Measurements from ENCODE around the gene ZNF182. TPM values are rescaled to one million over a fixed set of nuclear protein-coding genes. Genes with fewer than 3 reads are reported as not detected.
"Not testable (repeated sequence)": the region's sequence is repeated elsewhere in the genome, so short reads cannot be mapped to it uniquely, and the experiment has no call there.

Gene ZNF182
- total RNA-seq = 1 to 10 TPM; 4.5 to 7.2 (median 6.9) TPM

DNA sequence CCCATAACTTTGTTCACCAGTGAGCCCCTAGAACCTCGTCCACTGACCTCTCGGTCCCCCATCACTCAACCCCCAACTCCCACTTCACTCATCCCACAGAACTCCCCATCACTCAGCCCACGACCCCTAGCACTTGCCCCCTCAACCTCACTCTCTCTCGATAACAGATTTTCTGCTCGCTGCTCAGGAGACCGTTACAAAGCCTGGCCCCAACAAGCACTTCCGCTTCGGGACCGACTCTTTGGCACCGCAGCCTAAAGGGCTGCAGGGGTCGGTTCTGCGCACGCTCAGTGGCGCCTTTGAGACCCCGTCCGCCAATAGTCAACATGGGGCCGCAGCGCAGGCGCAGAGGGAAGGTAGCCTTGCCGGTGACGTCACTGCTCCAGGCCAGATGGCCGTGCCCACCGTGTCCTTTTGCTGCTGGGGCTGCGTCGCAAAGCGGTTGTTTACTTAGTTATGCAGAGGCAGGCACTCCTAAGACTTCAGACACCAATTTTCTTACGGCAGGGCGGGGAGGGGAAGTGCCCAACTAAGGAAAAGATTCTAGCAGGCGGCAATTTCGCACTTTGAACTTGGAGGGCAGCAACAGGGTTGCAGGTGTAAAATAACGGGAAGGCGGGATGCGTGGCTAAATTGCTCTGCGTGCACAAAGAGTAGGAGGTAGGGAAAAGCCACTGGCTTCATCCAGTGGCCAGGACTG lies at the start of gene ZNF182:
Gene ZNF182 (minus strand): TSS at position 232 of the 700 bp plus-strand sequence. CDS start 1,380 bp downstream, outside the sequence.
- peak; percentile 85 to 86 for DNase-seq (ENCODE audit: low spot score in 2 of 2)
- intact Hi-C loops (cut with DNase I; ENCODE audit: low total_unique reads) = no loop called here
- Histone ChIP-seq H3K4me1 (no peaks in the 10 kb centered on the region), H3K4me3 (peak within 1 kb of the TSS; percentile 56 to 75 (median 60)), H3K27ac (peak within 1 kb of the TSS; percentile 68 to 85), H3K9me3 (no peaks in the 10 kb centered on the region), H3K36me3 (no peaks in the 10 kb centered on the region), H3K27me3 (peaks cover 0 to 4% of the 10 kb centered on the region in 2 donors)
- TF ChIP-seq, protein P1, sequence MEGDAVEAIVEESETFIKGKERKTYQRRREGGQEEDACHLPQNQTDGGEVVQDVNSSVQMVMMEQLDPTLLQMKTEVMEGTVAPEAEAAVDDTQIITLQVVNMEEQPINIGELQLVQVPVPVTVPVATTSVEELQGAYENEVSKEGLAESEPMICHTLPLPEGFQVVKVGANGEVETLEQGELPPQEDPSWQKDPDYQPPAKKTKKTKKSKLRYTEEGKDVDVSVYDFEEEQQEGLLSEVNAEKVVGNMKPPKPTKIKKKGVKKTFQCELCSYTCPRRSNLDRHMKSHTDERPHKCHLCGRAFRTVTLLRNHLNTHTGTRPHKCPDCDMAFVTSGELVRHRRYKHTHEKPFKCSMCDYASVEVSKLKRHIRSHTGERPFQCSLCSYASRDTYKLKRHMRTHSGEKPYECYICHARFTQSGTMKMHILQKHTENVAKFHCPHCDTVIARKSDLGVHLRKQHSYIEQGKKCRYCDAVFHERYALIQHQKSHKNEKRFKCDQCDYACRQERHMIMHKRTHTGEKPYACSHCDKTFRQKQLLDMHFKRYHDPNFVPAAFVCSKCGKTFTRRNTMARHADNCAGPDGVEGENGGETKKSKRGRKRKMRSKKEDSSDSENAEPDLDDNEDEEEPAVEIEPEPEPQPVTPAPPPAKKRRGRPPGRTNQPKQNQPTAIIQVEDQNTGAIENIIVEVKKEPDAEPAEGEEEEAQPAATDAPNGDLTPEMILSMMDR (IDR thresholded peaks at IDR 0.05) = no peak
- peak; percentile 45 to 56 (median 52) for TF ChIP-seq POLR2AphosphoS5 (IDR thresholded peaks at IDR 0.05)
- peak; percentile 35 for TF ChIP-seq POLR2A (IDR thresholded peaks at IDR 0.05)

DNA sequence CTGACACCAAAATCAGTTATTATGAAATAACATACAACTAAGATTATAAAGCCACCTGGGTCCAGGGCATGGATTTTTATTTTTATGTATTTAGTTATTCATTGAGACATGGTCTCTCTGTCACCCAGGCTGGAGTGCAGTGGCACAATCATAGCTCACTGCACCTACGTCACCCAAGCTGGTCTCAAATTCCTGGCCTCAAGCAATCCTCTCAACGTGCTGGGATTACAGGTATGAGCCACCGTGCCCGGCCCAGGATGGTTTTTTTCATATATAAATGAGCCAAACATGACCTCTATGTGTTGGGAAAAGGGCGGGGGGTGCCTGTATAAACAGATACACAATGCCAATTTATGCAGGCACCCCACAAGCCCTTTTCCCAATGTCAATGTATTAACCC lies 43.1 kb upstream of the ZNF182 start:
- Histone ChIP-seq H3K27ac (peak overlapping the region in 1 of 2 donors; percentile 35), H3K36me3 (no peaks in the 10 kb centered on the region), H3K4me3 (no peak overlapping the region), H3K27me3 (peaks cover 0 to 29% of the 10 kb centered on the region in 2 donors), H3K4me1 (no peaks in the 10 kb centered on the region), H3K9me3 (no peaks in the 10 kb centered on the region)
- no peak for DNase-seq (ENCODE audit: low spot score in 2 of 2)
- TF ChIP-seq POLR2AphosphoS5 (IDR thresholded peaks at IDR 0.05) = no peak
- TF ChIP-seq, protein P1 (IDR thresholded peaks at IDR 0.05) = no peak
- no peak for TF ChIP-seq POLR2A (IDR thresholded peaks at IDR 0.05)
- intact Hi-C loops (cut with DNase I; ENCODE audit: low total_unique reads) = no loop called here

DNA sequence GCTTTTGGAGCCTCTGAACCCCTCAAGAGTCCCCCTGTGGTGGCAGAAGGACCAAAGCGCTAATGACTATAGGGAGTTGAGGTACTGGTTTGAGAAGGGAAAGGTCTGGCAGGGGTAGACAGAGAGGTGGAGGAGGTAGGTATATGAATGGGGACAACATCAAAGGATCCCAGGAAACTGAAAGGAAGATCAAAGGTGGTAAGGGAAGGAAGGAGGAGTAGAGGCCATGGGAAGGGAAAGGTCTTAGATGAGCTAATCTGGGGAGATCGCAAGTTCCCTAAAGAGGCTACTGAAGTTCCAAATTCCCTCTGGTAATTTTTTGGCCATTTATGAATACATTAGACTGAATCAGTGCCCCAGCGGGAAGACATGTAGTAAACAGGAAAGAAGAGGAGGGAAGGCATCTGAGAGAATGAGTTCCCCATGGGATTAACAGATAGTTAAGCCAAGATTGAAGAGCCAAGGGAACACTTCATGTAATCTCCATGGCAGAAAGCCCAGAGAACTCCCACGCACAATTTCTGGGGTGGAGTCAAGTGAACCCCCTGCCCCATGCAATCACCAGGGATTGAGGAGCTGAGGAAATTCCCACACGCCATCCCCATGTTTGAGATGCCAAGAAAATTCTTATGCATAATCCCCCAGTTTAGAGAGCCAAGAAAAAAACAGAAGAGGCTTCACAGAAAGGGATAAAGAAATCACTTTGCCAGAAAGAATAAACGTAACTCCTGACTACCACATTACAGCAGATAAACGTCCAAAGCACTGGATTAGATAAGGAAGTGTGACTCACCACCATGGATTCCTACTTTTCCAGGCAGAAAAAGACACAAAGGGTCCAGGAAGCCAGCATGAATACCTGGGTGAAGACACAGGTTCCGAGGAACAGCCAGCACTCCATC lies 41.9 kb upstream of the ZNF182 start:
- intact Hi-C loops (cut with DNase I; ENCODE audit: low total_unique reads) = no loop called here
- Histone ChIP-seq H3K9me3 (no peaks in the 10 kb centered on the region), H3K27ac (peak overlapping the region; percentile 23 to 35), H3K36me3 (no peaks in the 10 kb centered on the region), H3K4me1 (no peaks in the 10 kb centered on the region), H3K27me3 (peaks cover 0 to 29% of the 10 kb centered on the region in 2 donors), H3K4me3 (no peak overlapping the region)
- TF ChIP-seq POLR2AphosphoS5 (IDR thresholded peaks at IDR 0.05) (no peak), POLR2A (IDR thresholded peaks at IDR 0.05) (no peak)
- TF ChIP-seq, protein P1 (IDR thresholded peaks at IDR 0.05) = no peak
- no peak for DNase-seq (ENCODE audit: low spot score in 2 of 2)

DNA sequence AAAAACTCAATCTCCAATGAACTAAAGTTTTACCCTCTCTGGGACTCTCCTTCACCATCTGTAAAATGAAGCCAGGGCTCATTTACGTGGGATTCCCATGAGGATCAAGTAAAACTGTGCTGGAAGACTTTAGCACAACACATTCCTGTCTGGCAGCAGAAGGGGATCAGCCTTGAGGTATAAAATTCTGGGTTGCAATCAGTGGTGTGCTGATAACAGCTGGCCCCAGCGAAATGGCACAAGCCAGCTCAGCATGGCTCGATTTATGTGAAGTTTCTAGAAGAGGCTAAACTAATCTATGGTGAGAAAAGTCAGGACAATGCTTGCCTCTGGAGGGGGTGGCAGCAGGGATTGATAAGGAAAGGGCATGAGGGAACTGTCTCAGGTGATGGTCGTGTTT lies 39.3 kb upstream of the ZNF182 start:
- peaks cover 0 to 23% of the 10 kb centered on the region in 2 donors for H3K27me3 ChIP-seq
- no peak overlapping the region for H3K27ac ChIP-seq
- intact Hi-C loops (cut with DNase I; ENCODE audit: low total_unique reads) = no loop called here
- no peaks in the 10 kb centered on the region for H3K36me3 ChIP-seq
- no peaks in the 10 kb centered on the region for H3K9me3 ChIP-seq
- no peaks in the 10 kb centered on the region for H3K4me1 ChIP-seq
- TF ChIP-seq POLR2AphosphoS5 (IDR thresholded peaks at IDR 0.05) = no peak
- TF ChIP-seq POLR2A (IDR thresholded peaks at IDR 0.05) = no peak
- TF ChIP-seq, protein P1 (IDR thresholded peaks at IDR 0.05) = no peak
- DNase-seq (ENCODE audit: low spot score in 2 of 2) = no peak
- no peak overlapping the region for H3K4me3 ChIP-seq

DNA sequence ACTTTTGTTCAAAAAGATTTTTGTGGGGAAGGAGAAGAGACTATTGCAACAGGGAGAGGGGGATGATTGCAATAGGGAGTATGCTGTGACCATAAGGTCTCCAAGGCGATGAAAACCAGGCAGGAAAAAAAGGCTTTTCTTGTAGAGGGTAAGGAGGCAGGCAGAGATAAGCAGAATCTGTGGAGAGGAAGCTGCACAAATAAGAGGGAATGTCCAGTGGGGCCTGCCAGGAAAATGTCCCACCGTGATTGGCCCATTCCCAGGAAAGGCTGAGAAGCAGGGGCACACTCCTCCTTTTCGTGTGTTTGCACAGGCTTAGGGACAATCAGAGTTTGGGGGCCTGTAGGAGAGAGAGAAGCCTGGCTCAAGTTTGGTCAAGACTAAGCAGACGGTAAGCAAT lies 32.1 kb upstream of the ZNF182 start:
- H3K9me3 ChIP-seq = no peaks in the 10 kb centered on the region
- DNase-seq (ENCODE audit: low spot score in 2 of 2) = no peak
- no peaks in the 10 kb centered on the region for H3K36me3 ChIP-seq
- no peak overlapping the region for H3K27ac ChIP-seq
- no peaks in the 10 kb centered on the region for H3K4me1 ChIP-seq
- intact Hi-C loops (cut with DNase I; ENCODE audit: low total_unique reads) = no loop called here
- no peaks in the 10 kb centered on the region for H3K27me3 ChIP-seq
- no peak overlapping the region for H3K4me3 ChIP-seq
- TF ChIP-seq POLR2A (IDR thresholded peaks at IDR 0.05) = no peak
- TF ChIP-seq, protein P1 (IDR thresholded peaks at IDR 0.05) = no peak
- TF ChIP-seq POLR2AphosphoS5 (IDR thresholded peaks at IDR 0.05) = no peak

DNA sequence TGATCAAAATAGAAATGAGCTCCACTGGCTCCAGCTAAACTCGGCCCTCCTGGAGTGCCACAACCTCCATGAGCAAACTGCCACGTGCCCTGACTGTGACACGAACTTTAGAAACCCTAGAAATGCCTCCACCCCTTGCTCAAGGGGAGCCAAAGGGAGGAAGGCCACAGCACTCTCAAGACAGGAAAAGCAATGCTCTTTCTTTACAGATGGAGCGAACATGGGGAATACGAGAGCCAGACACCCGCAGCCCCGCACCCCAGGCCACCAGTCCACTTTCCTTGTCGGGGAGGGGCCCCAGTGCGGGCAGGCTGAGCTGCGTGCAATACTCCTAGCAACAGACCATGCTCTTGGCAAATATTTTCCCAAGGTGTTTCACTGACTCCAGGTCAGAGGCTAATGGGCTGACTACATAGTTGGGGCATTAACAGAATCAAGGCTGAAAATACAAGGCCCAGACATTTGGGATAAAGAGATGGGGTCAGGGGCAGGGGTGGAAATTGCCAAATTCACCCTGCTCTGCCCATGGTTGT lies 26.9 kb upstream of the ZNF182 start:
- H3K36me3 ChIP-seq; intact Hi-C loops (cut with DNase I; ENCODE audit: low total_unique reads); H3K4me1 ChIP-seq; DNase-seq (ENCODE audit: low spot score in 2 of 2); H3K4me3 ChIP-seq; H3K9me3 ChIP-seq; H3K27ac ChIP-seq: not testable (repeated sequence)
- peaks cover 0 to 14% of the 10 kb centered on the region in 2 donors for H3K27me3 ChIP-seq

All from breast epithelium (tissue), 4 donors.